ENCODE results near the gene NBPF11. TPM values are rescaled to one million over a fixed set of nuclear protein-coding genes. Genes with fewer than 3 reads are reported as not detected.

Gene NBPF11
- total and polyA plus RNA-seq, 3 experiments from 2014 or later: 4.0 to 6.9 (median 6.6) TPM

Other genes with a start within 250 kb of the NBPF11 start
- gene GJA8, start 249.5 kb downstream of the NBPF11 start, total RNA-seq: not detected
- gene GJA8, start 249.5 kb downstream of the NBPF11 start, polyA plus RNA-seq: not detected
- 10 to 100 TPM; 16.3 to 17.7 TPM for gene GPR89B, start 223.9 kb downstream of the NBPF11 start, total RNA-seq
- gene GPR89B, start 223.9 kb downstream of the NBPF11 start, polyA plus RNA-seq: 17.8 TPM

Measured in CD8-positive, alpha-beta memory T cell (primary cell).